ENCODE measurements around the gene OGT. TPM values are rescaled to one million over a fixed set of nuclear protein-coding genes. Genes with fewer than 3 reads are reported as not detected.

OGT gene
- polyA plus RNA-seq, 3 donors = 11.7 to 310 (median 14.0) TPM

GRCh38 chrX:71537743-71538142, 4.8 kb downstream of the OGT start:
- no peak overlapping the region for H3K27ac ChIP-seq (ENCODE audit: low read depth in 1 of 2, low read length in 2 of 2)
- H3K36me3 Mint-ChIP-seq = peaks cover 7 to 12% of the 10 kb centered on the region in 2 donors
- DNase-seq = no peak
- peaks cover 0 to 10% (median 0%) of the 10 kb centered on the region in 3 donors for H3K27me3 Mint-ChIP-seq (ENCODE audit: low read depth in 3 of 3)
- H3K4me2 ChIP-seq (replicated peaks; ENCODE audit: extremely low read depth, low read length, poor library complexity, severe bottlenecking) = no peak overlapping the region
- no peaks in the 10 kb centered on the region for H3K27me3 ChIP-seq (ENCODE audit: control insufficient read depth in 2 of 2, insufficient read depth in 2 of 2, low read length in 2 of 2)
- WGBS (ENCODE audit: insufficient coverage) = no CpG with 5 or more reads among the region's 9 CpGs
- peaks cover 0 to 16% (median 6%) of the 10 kb centered on the region in 7 donors for H3K9me3 Mint-ChIP-seq
- peaks cover 0 to 5% of the 10 kb centered on the region in 2 donors for H3K9me3 ChIP-seq (replicated peaks in 1 of 2; ENCODE audit: control insufficient read depth in 1 of 2, insufficient read depth in 1 of 2, low read length in 2 of 2)
- no peak overlapping the region for H3K9ac ChIP-seq (ENCODE audit: insufficient read depth, low read length, poor library complexity, severe bottlenecking)
- H3K27ac Mint-ChIP-seq = peak overlapping the region in 1 of 7 donors; percentile 21
- no peak overlapping the region for H3K4me3 ChIP-seq (replicated peaks in 1 of 3; ENCODE audit: low read depth in 2 of 3, low read length in 3 of 3)
- peaks cover 93% of the 10 kb centered on the region for H3K79me2 ChIP-seq (ENCODE audit: insufficient read depth, low read length)
- peaks cover 54 to 66% of the 10 kb centered on the region in 2 donors for H3K4me1 ChIP-seq (ENCODE audit: control insufficient read depth in 1 of 2, insufficient read depth in 2 of 2, low read length in 2 of 2)
- no peak overlapping the region for H2AFZ ChIP-seq (ENCODE audit: insufficient read depth, low read depth, low read length, poor library complexity, severe bottlenecking)
- peaks cover 75% of the 10 kb centered on the region for H4K20me1 ChIP-seq (ENCODE audit: insufficient read depth, low read length)
- H3K4me3 Mint-ChIP-seq = no peak overlapping the region
- H3K36me3 ChIP-seq (replicated peaks in 1 of 2; ENCODE audit: control insufficient read depth in 1 of 2, insufficient read depth in 2 of 2, low read length in 2 of 2) = peaks cover 4 to 10% of the 10 kb centered on the region in 2 donors
- peaks cover 53% of the 10 kb centered on the region for H3K4me1 Mint-ChIP-seq
- intact Hi-C loops (cut with micrococcal nuclease) = no loop called here
- TF ChIP-seq CTCF (IDR thresholded peaks at IDR 0.05) = no peak

GRCh38 chrX:71540801-71541200, 7.9 kb downstream of the OGT start:
- Histone ChIP-seq H3K4me2 (replicated peaks; ENCODE audit: extremely low read depth, low read length, poor library complexity, severe bottlenecking) (peak overlapping the region; percentile 19), H3K9ac (ENCODE audit: insufficient read depth, low read length, poor library complexity, severe bottlenecking) (no peak overlapping the region), H3K27ac (ENCODE audit: low read depth in 1 of 2, low read length in 2 of 2) (peak overlapping the region; percentile 50 to 68), H3K4me1 (ENCODE audit: control insufficient read depth in 1 of 2, insufficient read depth in 2 of 2, low read length in 2 of 2) (peaks cover 57 to 65% of the 10 kb centered on the region in 2 donors), H3K9me3 (replicated peaks in 1 of 2; ENCODE audit: control insufficient read depth in 1 of 2, insufficient read depth in 1 of 2, low read length in 2 of 2) (no peaks in the 10 kb centered on the region), H3K4me3 (replicated peaks in 1 of 3; ENCODE audit: low read depth in 2 of 3, low read length in 3 of 3) (peak overlapping the region in 1 of 3 experiments; percentile 39), H3K36me3 (replicated peaks in 1 of 2; ENCODE audit: control insufficient read depth in 1 of 2, insufficient read depth in 2 of 2, low read length in 2 of 2) (peaks cover 22 to 31% of the 10 kb centered on the region in 2 donors), H4K20me1 (ENCODE audit: insufficient read depth, low read length) (peaks cover 91% of the 10 kb centered on the region), H2AFZ (ENCODE audit: insufficient read depth, low read depth, low read length, poor library complexity, severe bottlenecking) (no peak overlapping the region), H3K79me2 (ENCODE audit: insufficient read depth, low read length) (peaks cover 94% of the 10 kb centered on the region), H3K27me3 (ENCODE audit: control insufficient read depth in 2 of 2, insufficient read depth in 2 of 2, low read length in 2 of 2) (no peaks in the 10 kb centered on the region)
- H3K9me3 Mint-ChIP-seq = peaks cover 0 to 3% (median 0%) of the 10 kb centered on the region in 7 donors
- H3K27ac Mint-ChIP-seq = peak overlapping the region; percentile 85 to 92 (median 91)
- no peak for TF ChIP-seq CTCF (IDR thresholded peaks at IDR 0.05)
- peak overlapping the region in 1 of 2 donors; percentile 63 for H3K4me3 Mint-ChIP-seq
- peaks cover 21 to 23% of the 10 kb centered on the region in 2 donors for H3K36me3 Mint-ChIP-seq
- DNase-seq = no peak
- peaks cover 0 to 2% (median 0%) of the 10 kb centered on the region in 3 donors for H3K27me3 Mint-ChIP-seq (ENCODE audit: low read depth in 3 of 3)
- intact Hi-C loops (cut with micrococcal nuclease) = loop anchor here in 1 of 2 donors (10.0 kb wide), 1 partner anchor 46 kb away; no protein-coding TSS in a partner anchor
- peaks cover 60% of the 10 kb centered on the region for H3K4me1 Mint-ChIP-seq
- no CpG with 5 or more reads among the region's 3 CpGs for WGBS (ENCODE audit: insufficient coverage)
